Measurements from ENCODE around the gene SST. TPM values are rescaled to one million over a fixed set of nuclear protein-coding genes. Genes with fewer than 3 reads are reported as not detected.

SST gene
- total and polyA plus RNA-seq, 4 donors: not detected

- Histone ChIP-seq H3K9ac (ENCODE audit: low read depth in 1 of 2, low read length in 2 of 2) (no peak overlapping the region), H3K36me3 (ENCODE audit: control insufficient read depth in 4 of 4, insufficient read depth in 3 of 4, low read depth in 1 of 4, low read length in 3 of 4) (no peaks in the 10 kb centered on the region), H3K9me3 (ENCODE audit: control insufficient read depth in 4 of 4, low read length in 3 of 4) (no peaks in the 10 kb centered on the region), H3K4me1 (ENCODE audit: control insufficient read depth in 4 of 4, insufficient read depth in 4 of 4, low read length in 3 of 4) (no peaks in the 10 kb centered on the region), H3K27me3 (ENCODE audit: control insufficient read depth in 4 of 4, insufficient read depth in 4 of 4, low read length in 3 of 4) (no peaks in the 10 kb centered on the region), H3K4me3 (ENCODE audit: low read depth in 1 of 3, low read length in 3 of 3) (no peak overlapping the region), H3K27ac (ENCODE audit: low read depth in 1 of 2, low read length in 2 of 2) (no peak overlapping the region)
- no peak for TF ChIP-seq HNF4A (conservative IDR thresholded peaks at IDR 0.05)
- no peak for DNase-seq (ENCODE audit: low spot score)
Measured at GRCh38 chr3:187661267-187661666, 8.9 kb downstream of the SST start.

GRCh38 chr3:187651282-187651681 is 18.9 kb downstream of the SST start:
- TF ChIP-seq, protein P1, sequence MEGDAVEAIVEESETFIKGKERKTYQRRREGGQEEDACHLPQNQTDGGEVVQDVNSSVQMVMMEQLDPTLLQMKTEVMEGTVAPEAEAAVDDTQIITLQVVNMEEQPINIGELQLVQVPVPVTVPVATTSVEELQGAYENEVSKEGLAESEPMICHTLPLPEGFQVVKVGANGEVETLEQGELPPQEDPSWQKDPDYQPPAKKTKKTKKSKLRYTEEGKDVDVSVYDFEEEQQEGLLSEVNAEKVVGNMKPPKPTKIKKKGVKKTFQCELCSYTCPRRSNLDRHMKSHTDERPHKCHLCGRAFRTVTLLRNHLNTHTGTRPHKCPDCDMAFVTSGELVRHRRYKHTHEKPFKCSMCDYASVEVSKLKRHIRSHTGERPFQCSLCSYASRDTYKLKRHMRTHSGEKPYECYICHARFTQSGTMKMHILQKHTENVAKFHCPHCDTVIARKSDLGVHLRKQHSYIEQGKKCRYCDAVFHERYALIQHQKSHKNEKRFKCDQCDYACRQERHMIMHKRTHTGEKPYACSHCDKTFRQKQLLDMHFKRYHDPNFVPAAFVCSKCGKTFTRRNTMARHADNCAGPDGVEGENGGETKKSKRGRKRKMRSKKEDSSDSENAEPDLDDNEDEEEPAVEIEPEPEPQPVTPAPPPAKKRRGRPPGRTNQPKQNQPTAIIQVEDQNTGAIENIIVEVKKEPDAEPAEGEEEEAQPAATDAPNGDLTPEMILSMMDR (IDR thresholded peaks at IDR 0.05; ENCODE audit: low read depth, low read length, missing input control): no peak
- TF ChIP-seq ATF3 (IDR thresholded peaks at IDR 0.05): no peak
- Histone ChIP-seq H3K27me3 (ENCODE audit: control insufficient read depth in 4 of 4, insufficient read depth in 4 of 4, low read length in 3 of 4) (no peaks in the 10 kb centered on the region), H3K4me1 (ENCODE audit: control insufficient read depth in 4 of 4, insufficient read depth in 4 of 4, low read length in 3 of 4) (no peaks in the 10 kb centered on the region), H3K9ac (ENCODE audit: low read depth in 1 of 2, low read length in 2 of 2) (no peak overlapping the region), H3K9me3 (ENCODE audit: control insufficient read depth in 4 of 4, low read length in 3 of 4) (no peaks in the 10 kb centered on the region), H3K36me3 (ENCODE audit: control insufficient read depth in 4 of 4, insufficient read depth in 3 of 4, low read depth in 1 of 4, low read length in 3 of 4) (no peaks in the 10 kb centered on the region), H3K4me3 (ENCODE audit: low read depth in 1 of 3, low read length in 3 of 3) (no peak overlapping the region), H3K27ac (ENCODE audit: low read depth in 1 of 2, low read length in 2 of 2) (no peak overlapping the region)
- 65% methylated on average over 2 of the region's 2 CpGs for WGBS
- DNase-seq (ENCODE audit: low spot score): no peak

DNA sequence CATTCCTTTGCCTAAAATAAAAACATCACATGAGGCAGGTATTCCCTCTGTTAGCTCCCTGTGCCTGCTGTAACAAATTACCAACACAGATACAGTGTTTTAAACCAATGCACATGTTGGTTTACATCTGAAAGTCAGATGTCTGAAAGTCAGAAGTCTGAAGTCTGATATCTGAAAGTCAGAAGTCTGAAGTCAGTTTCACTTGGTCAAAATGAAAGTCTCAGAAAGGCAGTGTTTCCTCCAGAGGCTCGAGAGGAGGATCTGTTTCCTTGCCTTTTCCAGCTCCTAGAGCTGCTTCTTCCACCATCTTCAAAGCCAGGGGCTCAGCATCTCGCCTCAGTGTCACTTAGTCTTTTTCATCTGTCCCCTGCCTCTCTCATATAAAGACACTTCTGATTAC is 22.0 kb downstream of the SST start:
- H3K9me3 ChIP-seq (ENCODE audit: control insufficient read depth in 4 of 4, low read length in 3 of 4): no peaks in the 10 kb centered on the region
- H3K27me3 ChIP-seq (ENCODE audit: control insufficient read depth in 4 of 4, insufficient read depth in 4 of 4, low read length in 3 of 4): no peaks in the 10 kb centered on the region
- no peak for DNase-seq (ENCODE audit: low spot score)
- WGBS: 71% methylated on average over 2 of the region's 2 CpGs
- H3K9ac ChIP-seq (ENCODE audit: low read depth in 1 of 2, low read length in 2 of 2): no peak overlapping the region
- no peak overlapping the region for H3K4me3 ChIP-seq (ENCODE audit: low read depth in 1 of 3, low read length in 3 of 3)
- H3K36me3 ChIP-seq (ENCODE audit: control insufficient read depth in 4 of 4, insufficient read depth in 3 of 4, low read depth in 1 of 4, low read length in 3 of 4): no peaks in the 10 kb centered on the region
- H3K27ac ChIP-seq (ENCODE audit: low read depth in 1 of 2, low read length in 2 of 2): no peak overlapping the region
- TF ChIP-seq JUND (IDR thresholded peaks at IDR 0.05) (no peak), NR2F2 (IDR thresholded peaks at IDR 0.05) (no peak), FOXA1 (IDR thresholded peaks at IDR 0.05) (no peak), SP1 (IDR thresholded peaks at IDR 0.05) (no peak), TAF1 (conservative IDR thresholded peaks at IDR 0.05) (no peak), YY1 (IDR thresholded peaks at IDR 0.05) (no peak), MAX (IDR thresholded peaks at IDR 0.05) (no peak), FOXA2 (IDR thresholded peaks at IDR 0.05) (no peak), ATF3 (IDR thresholded peaks at IDR 0.05) (no peak), HNF4G (IDR thresholded peaks at IDR 0.05) (no peak), RXRA (IDR thresholded peaks at IDR 0.05) (no peak), EGR1 (IDR thresholded peaks at IDR 0.05; ENCODE audit: low read depth in 2 of 2) (no peak), HNF4A (conservative IDR thresholded peaks at IDR 0.05) (no peak)
- TF ChIP-seq, protein P2, sequence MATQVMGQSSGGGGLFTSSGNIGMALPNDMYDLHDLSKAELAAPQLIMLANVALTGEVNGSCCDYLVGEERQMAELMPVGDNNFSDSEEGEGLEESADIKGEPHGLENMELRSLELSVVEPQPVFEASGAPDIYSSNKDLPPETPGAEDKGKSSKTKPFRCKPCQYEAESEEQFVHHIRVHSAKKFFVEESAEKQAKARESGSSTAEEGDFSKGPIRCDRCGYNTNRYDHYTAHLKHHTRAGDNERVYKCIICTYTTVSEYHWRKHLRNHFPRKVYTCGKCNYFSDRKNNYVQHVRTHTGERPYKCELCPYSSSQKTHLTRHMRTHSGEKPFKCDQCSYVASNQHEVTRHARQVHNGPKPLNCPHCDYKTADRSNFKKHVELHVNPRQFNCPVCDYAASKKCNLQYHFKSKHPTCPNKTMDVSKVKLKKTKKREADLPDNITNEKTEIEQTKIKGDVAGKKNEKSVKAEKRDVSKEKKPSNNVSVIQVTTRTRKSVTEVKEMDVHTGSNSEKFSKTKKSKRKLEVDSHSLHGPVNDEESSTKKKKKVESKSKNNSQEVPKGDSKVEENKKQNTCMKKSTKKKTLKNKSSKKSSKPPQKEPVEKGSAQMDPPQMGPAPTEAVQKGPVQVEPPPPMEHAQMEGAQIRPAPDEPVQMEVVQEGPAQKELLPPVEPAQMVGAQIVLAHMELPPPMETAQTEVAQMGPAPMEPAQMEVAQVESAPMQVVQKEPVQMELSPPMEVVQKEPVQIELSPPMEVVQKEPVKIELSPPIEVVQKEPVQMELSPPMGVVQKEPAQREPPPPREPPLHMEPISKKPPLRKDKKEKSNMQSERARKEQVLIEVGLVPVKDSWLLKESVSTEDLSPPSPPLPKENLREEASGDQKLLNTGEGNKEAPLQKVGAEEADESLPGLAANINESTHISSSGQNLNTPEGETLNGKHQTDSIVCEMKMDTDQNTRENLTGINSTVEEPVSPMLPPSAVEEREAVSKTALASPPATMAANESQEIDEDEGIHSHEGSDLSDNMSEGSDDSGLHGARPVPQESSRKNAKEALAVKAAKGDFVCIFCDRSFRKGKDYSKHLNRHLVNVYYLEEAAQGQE (IDR thresholded peaks at IDR 0.05): no peak
- TF ChIP-seq, protein P1 (IDR thresholded peaks at IDR 0.05; ENCODE audit: low read depth, low read length, missing input control): no peak
- no peaks in the 10 kb centered on the region for H3K4me1 ChIP-seq (ENCODE audit: control insufficient read depth in 4 of 4, insufficient read depth in 4 of 4, low read length in 3 of 4)

Measured in liver (tissue), 9 donors.